GM23338 (cell line): ENCODE data around the gene LONRF3. TPM values are rescaled to one million over a fixed set of nuclear protein-coding genes. Genes with fewer than 3 reads are reported as not detected.

Experiments used
- ATAC-seq: fragments of 200-7000 bp; cut with Tn5 transposase; 3 replicates; pipeline ENCODE4 v1.9.1; 2020
- DNase-seq: peaks from one replicate; pipeline ENCODE4 v3.0.0-alpha.2; 2015; ENCODE audit warnings: low spot score
- H2AFZ ChIP-seq: fragments of 200-600 bp; sonication (generic); 2 replicates; pipeline ENCODE4 v1.8.0; 2016; ENCODE audit warnings: antibody characterized with exemption, mild to moderate bottlenecking, moderate library complexity
- H3F3A ChIP-seq: fragments of 200-600 bp; sonication (generic); replicated peaks from 2 replicates; pipeline ENCODE4 v1.8.0; 2017; ENCODE audit warnings: antibody characterized with exemption, mixed run types, low read depth
- H3K27ac ChIP-seq: fragments of 200-600 bp; sonication (generic); 2 replicates; pipeline ENCODE4 v1.6.1; 2016; ENCODE audit warnings: low read depth
- H3K27me3 ChIP-seq: fragments of 200-600 bp; sonication (generic); 2 replicates; pipeline ENCODE4 v1.8.0; 2016; ENCODE audit warnings: mild to moderate bottlenecking, mixed run types, moderate library complexity; ENCODE audit not compliant: insufficient read depth
- H3K36me3 ChIP-seq: fragments of 200-600 bp; sonication (generic); 2 replicates; pipeline ENCODE4 v1.8.0; 2016; ENCODE audit warnings: mild to moderate bottlenecking; ENCODE audit not compliant: insufficient read depth
- H3K4me1 ChIP-seq: fragments of 200-600 bp; sonication (generic); 2 replicates; pipeline ENCODE4 v1.8.0; 2016; ENCODE audit warnings: mild to moderate bottlenecking, moderate library complexity; ENCODE audit not compliant: insufficient read depth
- H3K4me2 ChIP-seq: fragments of 200-600 bp; sonication (generic); 2 replicates; pipeline ENCODE4 v1.7.1; 2017; ENCODE audit warnings: mixed run types
- H3K4me3 ChIP-seq: fragments of 200-600 bp; sonication (generic); 2 replicates; pipeline ENCODE4 v1.6.1; 2016; ENCODE audit warnings: mixed run types
- H3K79me2 ChIP-seq: fragments of 200-600 bp; sonication (generic); replicated peaks from 2 replicates; pipeline ENCODE4 v1.8.0; 2017; ENCODE audit warnings: mild to moderate bottlenecking; ENCODE audit not compliant: insufficient read depth
- H3K9me2 ChIP-seq: fragments of 200-600 bp; sonication (generic); 2 replicates; pipeline ENCODE4 v1.8.0; 2017; ENCODE audit not compliant: insufficient read depth
- H4K20me1 ChIP-seq: fragments of 200-600 bp; sonication (generic); replicated peaks from 2 replicates; pipeline ENCODE4 v1.8.0; 2017; ENCODE audit warnings: mild to moderate bottlenecking; ENCODE audit not compliant: insufficient read depth
- H3K27ac Mint-ChIP-seq: 2 replicates; pipeline ENCODE4 v1.8.0; 2020; ENCODE audit warnings: inconsistent platforms, mild to moderate bottlenecking, moderate library complexity, mixed read lengths
- H3K27me3 Mint-ChIP-seq: 3 replicates; pipeline ENCODE4 v1.8.0; 2022; ENCODE audit warnings: low read depth, mild to moderate bottlenecking, moderate library complexity, mixed read lengths, inconsistent platforms; ENCODE audit not compliant: insufficient read depth, poor library complexity
- H3K36me3 Mint-ChIP-seq: 3 replicates; pipeline ENCODE4 v1.8.0; 2021; ENCODE audit warnings: low read depth, mild to moderate bottlenecking, inconsistent platforms, moderate library complexity, mixed read lengths
- H3K4me1 Mint-ChIP-seq: 3 replicates; pipeline ENCODE4 v1.8.0; 2020; ENCODE audit warnings: mild to moderate bottlenecking, inconsistent platforms, mixed read lengths
- H3K4me3 Mint-ChIP-seq: 3 replicates; pipeline ENCODE4 v1.8.0; 2021; ENCODE audit warnings: moderate library complexity, mild to moderate bottlenecking, inconsistent platforms, mixed read lengths
- H3K9me3 Mint-ChIP-seq: 3 replicates; pipeline ENCODE4 v1.8.0; 2020; ENCODE audit warnings: moderate library complexity, mild to moderate bottlenecking, inconsistent platforms, mixed read lengths
- CREB1 ChIP-seq: fragments of 250-450 bp; sonication (Bioruptor Pico); IDR thresholded peaks from 2 replicates; pipeline ENCODE4 v1.5.0; 2020; ENCODE audit warnings: low read depth, mild to moderate bottlenecking, moderate library complexity
- EZH2 ChIP-seq: fragments of 200-600 bp; sonication (generic); IDR thresholded peaks from one replicate; pipeline ENCODE4 v1.8.0; 2017; ENCODE audit warnings: antibody characterized with exemption, mild to moderate bottlenecking, low read depth; ENCODE audit not compliant: unreplicated experiment
- EZH2phosphoT487 ChIP-seq: fragments of 200-600 bp; sonication (generic); IDR thresholded peaks from one replicate; pipeline ENCODE4 v1.8.1; 2018; ENCODE audit warnings: antibody characterized with exemption; ENCODE audit not compliant: unreplicated experiment
- NANOG ChIP-seq: IDR thresholded peaks from 2 replicates; pipeline ENCODE4 v1.6.1; 2016; ENCODE audit warnings: antibody characterized with exemption, borderline replicate concordance
- POLR2AphosphoS5 ChIP-seq: IDR thresholded peaks from 2 replicates; pipeline ENCODE4 v1.6.1; 2016; ENCODE audit warnings: antibody characterized with exemption, low read depth
- STAT1 ChIP-seq: IDR thresholded peaks from one replicate; pipeline ENCODE4 v1.6.1; 2016; ENCODE audit warnings: antibody characterized with exemption; ENCODE audit not compliant: unreplicated experiment
- ZNF331 ChIP-seq: fragments of 250-450 bp; sonication (Bioruptor Pico); IDR thresholded peaks from 2 replicates; pipeline ENCODE4 v1.5.0; 2020; ENCODE audit warnings: low read depth, mild to moderate bottlenecking, moderate library complexity
- ZNF462 ChIP-seq: fragments of 250-450 bp; sonication (Bioruptor Pico); IDR thresholded peaks from 2 replicates; pipeline ENCODE4 v1.5.0; 2020; ENCODE audit warnings: mild to moderate bottlenecking, moderate library complexity
- polyA plus RNA-seq: library from polyadenylated mRNA; unstranded; fragments of >200 nt; fragmentation: Nextera tagmentation; extraction: Ambion mirVana; gene quantifications from 2 replicates; pipeline ENCODE4 v1.2.1, GENCODE V29; 2016
- total RNA-seq: library from RNA; depleted of rRNA; stranded (reverse); fragments of >200 nt; shearing (Covaris generic); gene quantifications from 2 replicates; pipeline ENCODE4 v1.2.3, GENCODE V29; 2014
- TF ChIP-seq, protein P1 (sequence below), 2 experiments: fragments of 200-600 bp in 1 of 2; sonication (generic) in 1 of 2; conservative IDR thresholded peaks; 2 replicates each; pipeline versions ENCODE4 v1.5.1 to v1.6.1; 2016 to 2017; ENCODE audit warnings: antibody characterized with exemption in 2 of 2, low read depth in 2 of 2, mild to moderate bottlenecking in 2 of 2, moderate library complexity in 1 of 2
- TF ChIP-seq, protein P2 (sequence below): IDR thresholded peaks from 2 replicates; pipeline ENCODE4 v1.6.1; 2016; ENCODE audit warnings: antibody characterized with exemption

The LONRF3 gene
- total and polyA plus RNA-seq, 2 experiments from 2014 or later = 0.10 TPM; not detected in 1

- no peak for TF ChIP-seq ZNF462 (CRISPR knock-in tag)
Measured at GRCh38 chrX:118965395-118965794, 9.0 kb upstream of the LONRF3 start (continued).

DNA sequence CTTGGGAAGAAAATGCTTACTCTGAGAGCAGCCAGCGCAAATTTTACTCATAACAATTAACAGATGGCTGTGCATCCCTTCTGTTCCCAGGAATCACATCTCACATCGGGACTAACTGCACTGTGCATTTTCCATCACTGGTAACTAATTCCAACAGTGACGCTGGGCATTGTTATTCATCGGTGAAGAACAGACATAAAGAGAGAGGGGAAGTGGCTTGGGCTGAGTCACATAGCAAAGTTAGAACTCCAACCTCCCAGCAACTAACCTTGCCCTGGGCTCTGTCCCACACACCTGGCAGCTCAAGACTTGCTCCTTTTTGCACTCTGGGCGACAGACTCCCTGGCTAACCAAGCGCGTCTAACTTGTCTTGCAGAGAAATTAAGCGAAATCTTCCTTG, 6.4 kb upstream of the LONRF3 start:
- Histone ChIP-seq H3K36me3 (no peaks in the 10 kb centered on the region), H3K4me2 (no peak overlapping the region), H3K4me1 (no peaks in the 10 kb centered on the region), H3K27me3 (peaks cover 91% of the 10 kb centered on the region), H3F3A (no peaks in the 10 kb centered on the region), H3K27ac (no peak overlapping the region), H3K9me2 (no peaks in the 10 kb centered on the region), H4K20me1 (no peaks in the 10 kb centered on the region), H3K4me3 (no peak overlapping the region), H3K79me2 (no peaks in the 10 kb centered on the region), H2AFZ (no peak overlapping the region)
- Mint-ChIP-seq H3K4me3 (no peak overlapping the region), H3K36me3 (no peaks in the 10 kb centered on the region), H3K9me3 (no peaks in the 10 kb centered on the region; the same call in 2 of the 3 replicates), H3K27ac (no peak overlapping the region), H3K4me1 (peaks cover 4% of the 10 kb centered on the region; the same call in 2 of the 3 replicates), H3K27me3 (peaks cover 74% of the 10 kb centered on the region)
- no peak for TF ChIP-seq POLR2AphosphoS5
- TF ChIP-seq, protein P1, sequence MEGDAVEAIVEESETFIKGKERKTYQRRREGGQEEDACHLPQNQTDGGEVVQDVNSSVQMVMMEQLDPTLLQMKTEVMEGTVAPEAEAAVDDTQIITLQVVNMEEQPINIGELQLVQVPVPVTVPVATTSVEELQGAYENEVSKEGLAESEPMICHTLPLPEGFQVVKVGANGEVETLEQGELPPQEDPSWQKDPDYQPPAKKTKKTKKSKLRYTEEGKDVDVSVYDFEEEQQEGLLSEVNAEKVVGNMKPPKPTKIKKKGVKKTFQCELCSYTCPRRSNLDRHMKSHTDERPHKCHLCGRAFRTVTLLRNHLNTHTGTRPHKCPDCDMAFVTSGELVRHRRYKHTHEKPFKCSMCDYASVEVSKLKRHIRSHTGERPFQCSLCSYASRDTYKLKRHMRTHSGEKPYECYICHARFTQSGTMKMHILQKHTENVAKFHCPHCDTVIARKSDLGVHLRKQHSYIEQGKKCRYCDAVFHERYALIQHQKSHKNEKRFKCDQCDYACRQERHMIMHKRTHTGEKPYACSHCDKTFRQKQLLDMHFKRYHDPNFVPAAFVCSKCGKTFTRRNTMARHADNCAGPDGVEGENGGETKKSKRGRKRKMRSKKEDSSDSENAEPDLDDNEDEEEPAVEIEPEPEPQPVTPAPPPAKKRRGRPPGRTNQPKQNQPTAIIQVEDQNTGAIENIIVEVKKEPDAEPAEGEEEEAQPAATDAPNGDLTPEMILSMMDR (conservative IDR thresholded peaks at IDR 0.05; ENCODE audit: low read depth in 2 of 2) = no peak
- TF ChIP-seq, protein P2, sequence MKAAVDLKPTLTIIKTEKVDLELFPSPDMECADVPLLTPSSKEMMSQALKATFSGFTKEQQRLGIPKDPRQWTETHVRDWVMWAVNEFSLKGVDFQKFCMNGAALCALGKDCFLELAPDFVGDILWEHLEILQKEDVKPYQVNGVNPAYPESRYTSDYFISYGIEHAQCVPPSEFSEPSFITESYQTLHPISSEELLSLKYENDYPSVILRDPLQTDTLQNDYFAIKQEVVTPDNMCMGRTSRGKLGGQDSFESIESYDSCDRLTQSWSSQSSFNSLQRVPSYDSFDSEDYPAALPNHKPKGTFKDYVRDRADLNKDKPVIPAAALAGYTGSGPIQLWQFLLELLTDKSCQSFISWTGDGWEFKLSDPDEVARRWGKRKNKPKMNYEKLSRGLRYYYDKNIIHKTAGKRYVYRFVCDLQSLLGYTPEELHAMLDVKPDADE = no peak
- TF ChIP-seq STAT1 = no peak
- TF ChIP-seq CREB1 (CRISPR knock-in tag) = no peak
- no peak for TF ChIP-seq ZNF331
- TF ChIP-seq EZH2 = no peak
- no peak for TF ChIP-seq NANOG
- no peak for TF ChIP-seq EZH2phosphoT487
- DNase-seq (no peak), ATAC-seq (no peak)
